HepG2 (cell line): ENCODE data around the gene SOX4. TPM values are rescaled to one million over a fixed set of nuclear protein-coding genes. Genes with fewer than 3 reads are reported as not detected.

Experiments
- HIVEP1 ChIP-seq: sonication (generic); formaldehyde crosslinking; IDR thresholded peaks from 2 replicates; pipeline ENCODE4 v1.4.0; 2020; ENCODE audit warnings: mild to moderate bottlenecking, missing genetic modification reagents
- JARID2 ChIP-seq: sonication (generic); formaldehyde crosslinking; IDR thresholded peaks from 2 replicates; pipeline ENCODE4 v1.8.1; 2023; ENCODE audit warnings: missing genetic modification reagents, inconsistent platforms; ENCODE audit not compliant: insufficient replicate concordance
- MATR3 ChIP-seq: sonication (generic); formaldehyde crosslinking; IDR thresholded peaks from 2 replicates; pipeline ENCODE4 v1.4.0; 2020; ENCODE audit warnings: missing genetic modification reagents
- NR1H2 ChIP-seq: sonication (generic); formaldehyde crosslinking; IDR thresholded peaks from 2 replicates; pipeline ENCODE4 v1.8.1; 2022; ENCODE audit warnings: low read depth, missing genetic modification reagents, borderline replicate concordance
- SAFB2 ChIP-seq: sonication (generic); formaldehyde crosslinking; IDR thresholded peaks from 2 replicates; pipeline ENCODE4 v1.5.1; 2020; ENCODE audit warnings: missing genetic modification reagents, low read depth, mild to moderate bottlenecking, borderline replicate concordance
- U2AF1 ChIP-seq: fragments of 200-400 bp; formaldehyde crosslinking; optimal IDR thresholded peaks from 2 replicates; pipeline ENCODE3; 2017; ENCODE audit warnings: mild to moderate bottlenecking, low read depth, low read length
- XBP1 ChIP-seq: sonication (generic); formaldehyde crosslinking; IDR thresholded peaks from 2 replicates; pipeline ENCODE4 v1.5.0; 2020; ENCODE audit warnings: missing genetic modification reagents
- ZNF431 ChIP-seq: sonication (generic); formaldehyde crosslinking; IDR thresholded peaks from 2 replicates; pipeline ENCODE4 v1.9.0; 2022; ENCODE audit warnings: missing genetic modification reagents, low read depth, mild to moderate bottlenecking, borderline replicate concordance
- polyA plus RNA-seq, 8 experiments: library from polyadenylated mRNA; depleted of rRNA in 3 of 8; stranded (reverse) in 7 of 8; unstranded in 1 of 8; fragments of >200 nt; fragmentation: Illumina TruSeq in 4 of 8; extraction: Trizol in 4 of 8; gene quantifications; 2 replicates each; pipeline versions ENCODE4 v1.2.1 to v1.2.3, GENCODE V29; 2011 to 2016; ENCODE audit warnings: low read depth in 4 of 8, missing spikeins in 1 of 8, mixed read lengths in 1 of 8; ENCODE audit not compliant: insufficient read depth in 1 of 8
- total RNA-seq, 5 experiments: library from RNA; depleted of rRNA; stranded (reverse); fragments of >200 nt; fragmentation: Illumina TruSeq; extraction: Trizol; gene quantifications; 2 replicates each; pipeline ENCODE4 v1.2.3, GENCODE V29; 2016; ENCODE audit warnings: low read depth in 1 of 5
- TF ChIP-seq, protein P1 (sequence below), 2 experiments: sonication (generic) in 1 of 2; formaldehyde crosslinking in 1 of 2; IDR thresholded peaks; 2 replicates each; pipeline versions ENCODE4 v1.6.1 to v1.9.0; 2014 to 2022; ENCODE audit warnings: antibody characterized with exemption in 1 of 2, borderline replicate concordance in 1 of 2, inconsistent platforms in 1 of 2, low read depth in 1 of 2, missing genetic modification reagents in 1 of 2
- TF ChIP-seq, protein P2 (sequence below): sonication (generic); formaldehyde crosslinking; IDR thresholded peaks from 2 replicates; pipeline ENCODE4 v1.8.0; 2022; ENCODE audit warnings: missing genetic modification reagents, mild to moderate bottlenecking, moderate library complexity, borderline replicate concordance
- TF ChIP-seq, protein P3 (sequence below): sonication (generic); formaldehyde crosslinking; IDR thresholded peaks from 2 replicates; pipeline ENCODE4 v1.4.0; 2020; ENCODE audit warnings: mild to moderate bottlenecking, missing genetic modification reagents
- TF ChIP-seq, protein P4 (sequence below): sonication (generic); formaldehyde crosslinking; IDR thresholded peaks from 2 replicates; pipeline ENCODE4 v1.5.0; 2020; ENCODE audit warnings: mild to moderate bottlenecking, missing genetic modification reagents, borderline replicate concordance

SOX4 gene
- total and polyA plus RNA-seq, 2 of the 13 experiments (the other 11 are each of a cell fraction or from before 2014, with no cell fraction given) = 2.6 to 3.4 TPM

- TF ChIP-seq, protein P1, sequence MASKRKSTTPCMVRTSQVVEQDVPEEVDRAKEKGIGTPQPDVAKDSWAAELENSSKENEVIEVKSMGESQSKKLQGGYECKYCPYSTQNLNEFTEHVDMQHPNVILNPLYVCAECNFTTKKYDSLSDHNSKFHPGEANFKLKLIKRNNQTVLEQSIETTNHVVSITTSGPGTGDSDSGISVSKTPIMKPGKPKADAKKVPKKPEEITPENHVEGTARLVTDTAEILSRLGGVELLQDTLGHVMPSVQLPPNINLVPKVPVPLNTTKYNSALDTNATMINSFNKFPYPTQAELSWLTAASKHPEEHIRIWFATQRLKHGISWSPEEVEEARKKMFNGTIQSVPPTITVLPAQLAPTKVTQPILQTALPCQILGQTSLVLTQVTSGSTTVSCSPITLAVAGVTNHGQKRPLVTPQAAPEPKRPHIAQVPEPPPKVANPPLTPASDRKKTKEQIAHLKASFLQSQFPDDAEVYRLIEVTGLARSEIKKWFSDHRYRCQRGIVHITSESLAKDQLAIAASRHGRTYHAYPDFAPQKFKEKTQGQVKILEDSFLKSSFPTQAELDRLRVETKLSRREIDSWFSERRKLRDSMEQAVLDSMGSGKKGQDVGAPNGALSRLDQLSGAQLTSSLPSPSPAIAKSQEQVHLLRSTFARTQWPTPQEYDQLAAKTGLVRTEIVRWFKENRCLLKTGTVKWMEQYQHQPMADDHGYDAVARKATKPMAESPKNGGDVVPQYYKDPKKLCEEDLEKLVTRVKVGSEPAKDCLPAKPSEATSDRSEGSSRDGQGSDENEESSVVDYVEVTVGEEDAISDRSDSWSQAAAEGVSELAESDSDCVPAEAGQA (IDR thresholded peaks at IDR 0.05; ENCODE audit: low read depth) = no peak
- TF ChIP-seq, protein P1 (CRISPR knock-in tag; IDR thresholded peaks at IDR 0.05; ENCODE audit: borderline replicate concordance) = no peak
- TF ChIP-seq, protein P2, sequence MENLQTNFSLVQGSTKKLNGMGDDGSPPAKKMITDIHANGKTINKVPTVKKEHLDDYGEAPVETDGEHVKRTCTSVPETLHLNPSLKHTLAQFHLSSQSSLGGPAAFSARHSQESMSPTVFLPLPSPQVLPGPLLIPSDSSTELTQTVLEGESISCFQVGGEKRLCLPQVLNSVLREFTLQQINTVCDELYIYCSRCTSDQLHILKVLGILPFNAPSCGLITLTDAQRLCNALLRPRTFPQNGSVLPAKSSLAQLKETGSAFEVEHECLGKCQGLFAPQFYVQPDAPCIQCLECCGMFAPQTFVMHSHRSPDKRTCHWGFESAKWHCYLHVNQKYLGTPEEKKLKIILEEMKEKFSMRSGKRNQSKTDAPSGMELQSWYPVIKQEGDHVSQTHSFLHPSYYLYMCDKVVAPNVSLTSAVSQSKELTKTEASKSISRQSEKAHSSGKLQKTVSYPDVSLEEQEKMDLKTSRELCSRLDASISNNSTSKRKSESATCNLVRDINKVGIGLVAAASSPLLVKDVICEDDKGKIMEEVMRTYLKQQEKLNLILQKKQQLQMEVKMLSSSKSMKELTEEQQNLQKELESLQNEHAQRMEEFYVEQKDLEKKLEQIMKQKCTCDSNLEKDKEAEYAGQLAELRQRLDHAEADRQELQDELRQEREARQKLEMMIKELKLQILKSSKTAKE (CRISPR knock-in tag) = no peak
- TF ChIP-seq, protein P3, sequence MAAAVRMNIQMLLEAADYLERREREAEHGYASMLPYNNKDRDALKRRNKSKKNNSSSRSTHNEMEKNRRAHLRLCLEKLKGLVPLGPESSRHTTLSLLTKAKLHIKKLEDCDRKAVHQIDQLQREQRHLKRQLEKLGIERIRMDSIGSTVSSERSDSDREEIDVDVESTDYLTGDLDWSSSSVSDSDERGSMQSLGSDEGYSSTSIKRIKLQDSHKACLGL (CRISPR knock-in tag) = peak; percentile 47; the same call in 1 of the 2 replicates
- TF ChIP-seq HIVEP1 (CRISPR knock-in tag) (peak; percentile 71; the same call in 1 of the 2 replicates), ZNF431 (CRISPR knock-in tag) (no peak), JARID2 (CRISPR knock-in tag) (no peak), MATR3 (CRISPR knock-in tag) (no peak), XBP1 (CRISPR knock-in tag) (no peak), U2AF1 (no peak), SAFB2 (CRISPR knock-in tag) (peak; percentile 36; the same call in 1 of the 2 replicates), NR1H2 (CRISPR knock-in tag) (no peak)
- TF ChIP-seq, protein P4, sequence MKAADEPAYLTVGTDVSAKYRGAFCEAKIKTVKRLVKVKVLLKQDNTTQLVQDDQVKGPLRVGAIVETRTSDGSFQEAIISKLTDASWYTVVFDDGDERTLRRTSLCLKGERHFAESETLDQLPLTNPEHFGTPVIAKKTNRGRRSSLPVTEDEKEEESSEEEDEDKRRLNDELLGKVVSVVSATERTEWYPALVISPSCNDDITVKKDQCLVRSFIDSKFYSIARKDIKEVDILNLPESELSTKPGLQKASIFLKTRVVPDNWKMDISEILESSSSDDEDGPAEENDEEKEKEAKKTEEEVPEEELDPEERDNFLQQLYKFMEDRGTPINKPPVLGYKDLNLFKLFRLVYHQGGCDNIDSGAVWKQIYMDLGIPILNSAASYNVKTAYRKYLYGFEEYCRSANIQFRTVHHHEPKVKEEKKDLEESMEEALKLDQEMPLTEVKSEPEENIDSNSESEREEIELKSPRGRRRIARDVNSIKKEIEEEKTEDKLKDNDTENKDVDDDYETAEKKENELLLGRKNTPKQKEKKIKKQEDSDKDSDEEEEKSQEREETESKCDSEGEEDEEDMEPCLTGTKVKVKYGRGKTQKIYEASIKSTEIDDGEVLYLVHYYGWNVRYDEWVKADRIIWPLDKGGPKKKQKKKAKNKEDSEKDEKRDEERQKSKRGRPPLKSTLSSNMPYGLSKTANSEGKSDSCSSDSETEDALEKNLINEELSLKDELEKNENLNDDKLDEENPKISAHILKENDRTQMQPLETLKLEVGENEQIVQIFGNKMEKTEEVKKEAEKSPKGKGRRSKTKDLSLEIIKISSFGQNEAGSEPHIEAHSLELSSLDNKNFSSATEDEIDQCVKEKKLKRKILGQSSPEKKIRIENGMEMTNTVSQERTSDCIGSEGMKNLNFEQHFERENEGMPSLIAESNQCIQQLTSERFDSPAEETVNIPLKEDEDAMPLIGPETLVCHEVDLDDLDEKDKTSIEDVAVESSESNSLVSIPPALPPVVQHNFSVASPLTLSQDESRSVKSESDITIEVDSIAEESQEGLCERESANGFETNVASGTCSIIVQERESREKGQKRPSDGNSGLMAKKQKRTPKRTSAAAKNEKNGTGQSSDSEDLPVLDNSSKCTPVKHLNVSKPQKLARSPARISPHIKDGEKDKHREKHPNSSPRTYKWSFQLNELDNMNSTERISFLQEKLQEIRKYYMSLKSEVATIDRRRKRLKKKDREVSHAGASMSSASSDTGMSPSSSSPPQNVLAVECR (CRISPR knock-in tag) = peak; percentile 57; the same call in 1 of the 2 replicates
These were observed 1.1 kb downstream of the SOX4 start (continued) for GRCh38 chr6:21594416-21595281.
